ENCODE results near the gene CECR2. TPM values are rescaled to one million over a fixed set of nuclear protein-coding genes. Genes with fewer than 3 reads are reported as not detected.

CECR2 gene
- total and polyA plus RNA-seq, 2 experiments from 2014 or later, result 0.10 TPM; not detected in 1

DNA sequence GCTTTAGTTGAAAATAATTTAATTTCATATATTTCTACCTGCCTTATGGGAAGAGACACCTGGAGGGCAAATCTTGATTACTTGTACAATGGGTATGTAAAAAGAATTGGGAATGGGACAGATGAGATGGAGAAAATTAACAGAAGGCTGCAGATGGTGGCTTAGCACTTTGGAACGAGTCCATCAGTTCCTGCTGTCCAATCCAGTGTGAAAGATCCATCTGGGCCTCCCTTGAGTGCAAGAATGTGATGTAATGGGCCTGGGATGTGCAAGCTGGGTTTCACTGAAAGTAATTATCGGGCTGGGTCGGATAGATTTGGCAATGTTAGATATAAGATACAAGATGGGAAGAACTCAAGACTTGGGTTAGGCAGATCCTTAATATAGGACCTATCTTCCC lies 42.0 kb downstream of the CECR2 start:
- no peak overlapping the region for H3K4me3 ChIP-seq
- no peaks in the 10 kb centered on the region for H3K27me3 ChIP-seq (replicated peaks; ENCODE audit: insufficient read depth)
- no peak overlapping the region for H3K4me2 ChIP-seq (ENCODE audit: unreplicated experiment)
- H3K36me3 ChIP-seq (ENCODE audit: low read depth), result no peaks in the 10 kb centered on the region
- in situ Hi-C loops (cut with MboI), result no loop called here
- H3K9ac ChIP-seq, result no peak overlapping the region
- no peaks in the 10 kb centered on the region for H4K20me1 ChIP-seq (ENCODE audit: insufficient read depth)
- WGBS, 2 experiments (ENCODE audit: low coverage in 1 of 2, low lambda C conversion rate in 2 of 2, missing lambda C conversion rate in 2 of 2), result 0 to 4% methylated on average over 3 of the region's 3 CpGs
- TF ChIP-seq EZH2 (IDR thresholded peaks at IDR 0.05; ENCODE audit: insufficient read depth, poor library complexity, severe bottlenecking), result no peak
- no peak for TF ChIP-seq EZH2phosphoT487 (IDR thresholded peaks at IDR 0.05; ENCODE audit: insufficient read depth, low read depth)
- H3K79me2 ChIP-seq (ENCODE audit: insufficient read depth), result no peaks in the 10 kb centered on the region
- H3K27ac ChIP-seq, result no peak overlapping the region
- no peaks in the 10 kb centered on the region for H3K9me2 ChIP-seq (ENCODE audit: insufficient read depth)
- H3K4me1 ChIP-seq (ENCODE audit: insufficient read depth), result no peaks in the 10 kb centered on the region
- no peaks in the 10 kb centered on the region for H3F3A ChIP-seq (ENCODE audit: insufficient read depth)
- H3K9me3 ChIP-seq (ENCODE audit: low read depth), result no peaks in the 10 kb centered on the region
- no peak overlapping the region for H2AFZ ChIP-seq
- DNase-seq, result no peak

- Histone ChIP-seq H3K36me3 (ENCODE audit: low read depth) (no peaks in the 10 kb centered on the region), H3K9me2 (ENCODE audit: insufficient read depth) (no peaks in the 10 kb centered on the region), H3K79me2 (ENCODE audit: insufficient read depth) (no peaks in the 10 kb centered on the region), H3K27ac (no peak overlapping the region), H3K4me2 (ENCODE audit: unreplicated experiment) (no peak overlapping the region), H3K4me1 (ENCODE audit: insufficient read depth) (no peaks in the 10 kb centered on the region), H4K20me1 (ENCODE audit: insufficient read depth) (no peaks in the 10 kb centered on the region), H3K27me3 (replicated peaks; ENCODE audit: insufficient read depth) (no peaks in the 10 kb centered on the region), H3K9me3 (ENCODE audit: low read depth) (no peaks in the 10 kb centered on the region), H3F3A (ENCODE audit: insufficient read depth) (no peaks in the 10 kb centered on the region), H3K9ac (no peak overlapping the region), H2AFZ (no peak overlapping the region), H3K4me3 (no peak overlapping the region)
- WGBS, 2 experiments (ENCODE audit: low coverage in 1 of 2, low lambda C conversion rate in 2 of 2, missing lambda C conversion rate in 2 of 2), result 44 to 52% methylated on average over 6 of the region's 6 CpGs
- TF ChIP-seq EZH2 (IDR thresholded peaks at IDR 0.05; ENCODE audit: insufficient read depth, poor library complexity, severe bottlenecking) (no peak), EZH2phosphoT487 (IDR thresholded peaks at IDR 0.05; ENCODE audit: insufficient read depth, low read depth) (no peak)
- no peak for DNase-seq
- in situ Hi-C loops (cut with MboI), result no loop called here
Measured at GRCh38 chr22:17412232-17412631, 43.0 kb downstream of the CECR2 start.

DNA sequence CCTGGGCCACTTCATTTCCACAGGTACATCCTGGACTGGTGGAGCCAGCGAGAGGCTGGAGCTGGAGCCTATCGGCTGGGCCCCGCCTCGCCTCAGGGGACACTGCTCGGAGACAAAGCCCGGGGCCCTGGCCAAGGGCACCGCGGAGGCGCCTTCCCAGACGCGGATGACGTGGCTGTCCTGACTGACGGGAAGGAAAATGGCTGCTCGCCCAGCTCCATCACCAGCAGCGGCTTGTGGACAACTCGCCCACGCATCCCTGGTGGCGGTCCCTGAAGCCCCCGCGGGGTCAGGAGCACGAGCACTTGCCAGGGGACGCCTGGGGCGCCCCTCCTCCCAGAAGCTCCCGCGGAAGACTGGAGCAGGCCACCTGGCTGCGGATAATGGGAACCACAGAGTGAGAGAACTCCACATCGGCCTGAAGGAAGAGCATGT lies 49.6 kb downstream of the CECR2 start:
- H3K4me3 ChIP-seq, result no peak overlapping the region
- no peaks in the 10 kb centered on the region for H4K20me1 ChIP-seq (ENCODE audit: insufficient read depth)
- H3K4me1 ChIP-seq (ENCODE audit: insufficient read depth), result no peaks in the 10 kb centered on the region
- H3K9me2 ChIP-seq (ENCODE audit: insufficient read depth), result no peaks in the 10 kb centered on the region
- 58 to 64% methylated on average over 27 of the region's 27 CpGs for WGBS, 2 experiments (ENCODE audit: low coverage in 1 of 2, low lambda C conversion rate in 2 of 2, missing lambda C conversion rate in 2 of 2)
- no peaks in the 10 kb centered on the region for H3K9me3 ChIP-seq (ENCODE audit: low read depth)
- TF ChIP-seq EZH2phosphoT487 (IDR thresholded peaks at IDR 0.05; ENCODE audit: insufficient read depth, low read depth) (no peak), EZH2 (IDR thresholded peaks at IDR 0.05; ENCODE audit: insufficient read depth, poor library complexity, severe bottlenecking) (no peak)
- no peaks in the 10 kb centered on the region for H3K79me2 ChIP-seq (ENCODE audit: insufficient read depth)
- H3K27me3 ChIP-seq (replicated peaks; ENCODE audit: insufficient read depth), result no peaks in the 10 kb centered on the region
- in situ Hi-C loops (cut with MboI), result no loop called here
- no peak overlapping the region for H2AFZ ChIP-seq
- H3F3A ChIP-seq (ENCODE audit: insufficient read depth), result no peaks in the 10 kb centered on the region
- no peak for DNase-seq
- H3K4me2 ChIP-seq (ENCODE audit: unreplicated experiment), result no peak overlapping the region
- no peak overlapping the region for H3K27ac ChIP-seq
- no peak overlapping the region for H3K9ac ChIP-seq
- H3K36me3 ChIP-seq (ENCODE audit: low read depth), result no peaks in the 10 kb centered on the region

DNA sequence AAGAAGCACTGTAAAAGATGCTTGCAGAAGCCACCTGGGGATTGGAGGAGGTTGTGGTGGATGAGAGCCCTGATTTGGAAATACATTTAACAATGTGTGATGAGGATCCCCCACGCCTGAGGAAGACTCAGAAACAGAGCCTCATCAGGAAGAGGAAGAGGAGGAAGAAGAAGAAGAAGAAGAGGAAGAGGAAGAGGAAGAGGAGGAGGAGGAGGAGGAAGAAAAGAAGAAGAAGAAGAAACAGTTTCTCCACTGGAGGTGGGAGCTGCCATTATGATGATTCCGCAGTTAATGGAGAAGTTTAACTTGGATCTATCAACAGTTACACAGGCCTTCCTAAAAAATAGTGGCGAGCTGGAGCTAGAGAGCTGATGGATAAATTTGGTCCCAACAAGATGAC lies 50.1 kb downstream of the CECR2 start:
- WGBS, 2 experiments (ENCODE audit: low coverage in 1 of 2, low lambda C conversion rate in 2 of 2, missing lambda C conversion rate in 2 of 2), result 30% methylated on average over 3 of the region's 3 CpGs
- in situ Hi-C loops (cut with MboI), result no loop called here
- TF ChIP-seq EZH2 (IDR thresholded peaks at IDR 0.05; ENCODE audit: insufficient read depth, poor library complexity, severe bottlenecking) (no peak), EZH2phosphoT487 (IDR thresholded peaks at IDR 0.05; ENCODE audit: insufficient read depth, low read depth) (no peak)

More for the DNA sequence above, 50.1 kb downstream of the CECR2 start:
- H2AFZ ChIP-seq, result no peak overlapping the region
- no peaks in the 10 kb centered on the region for H3K27me3 ChIP-seq (replicated peaks; ENCODE audit: insufficient read depth)
- no peak overlapping the region for H3K4me2 ChIP-seq (ENCODE audit: unreplicated experiment)
- H3K4me3 ChIP-seq, result no peak overlapping the region
- H3K36me3 ChIP-seq (ENCODE audit: low read depth), result no peaks in the 10 kb centered on the region
- H3K79me2 ChIP-seq (ENCODE audit: insufficient read depth), result no peaks in the 10 kb centered on the region
- no peaks in the 10 kb centered on the region for H3F3A ChIP-seq (ENCODE audit: insufficient read depth)
- no peak for DNase-seq
- no peak overlapping the region for H3K27ac ChIP-seq
- no peaks in the 10 kb centered on the region for H3K9me3 ChIP-seq (ENCODE audit: low read depth)
- H4K20me1 ChIP-seq (ENCODE audit: insufficient read depth), result no peaks in the 10 kb centered on the region
- no peaks in the 10 kb centered on the region for H3K4me1 ChIP-seq (ENCODE audit: insufficient read depth)
- H3K9me2 ChIP-seq (ENCODE audit: insufficient read depth), result no peaks in the 10 kb centered on the region
- H3K9ac ChIP-seq, result no peak overlapping the region

All from GM23248 (cell line).